ENCODE measurements around the gene PI4KB.

DNA sequence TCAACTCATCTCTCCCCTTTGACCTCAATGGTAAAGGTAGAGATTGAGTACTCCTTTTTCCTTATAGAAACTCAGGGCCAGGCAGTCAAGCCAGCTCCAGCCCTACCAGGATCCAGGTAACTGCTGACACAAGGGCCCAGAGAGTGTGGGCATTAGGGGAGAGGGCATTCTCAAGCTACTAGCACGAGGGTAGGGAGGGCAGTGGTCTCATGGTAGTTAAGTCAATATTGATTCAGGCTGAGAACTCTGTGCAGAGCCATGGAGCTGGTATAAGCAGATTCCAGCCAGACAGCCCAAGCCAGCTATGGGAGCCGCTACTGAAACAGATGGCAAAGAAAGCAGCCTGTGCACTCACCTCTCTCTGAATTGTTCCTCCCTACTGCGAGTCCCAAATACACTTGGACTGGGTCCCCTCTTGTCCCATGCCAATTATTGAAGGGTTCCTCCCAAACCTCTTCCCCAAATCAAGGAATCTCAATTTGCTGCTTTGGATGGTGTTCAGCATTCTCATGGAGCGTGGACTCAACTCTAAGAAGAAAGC, 2.8 kb downstream of the PI4KB start:
- TF ChIP-seq HDGF (IDR thresholded peaks at IDR 0.05; ENCODE audit: borderline replicate concordance) (no peak), ELF4 (IDR thresholded peaks at IDR 0.05) (no peak), SP1 (IDR thresholded peaks at IDR 0.05) (no peak), L3MBTL2 (conservative IDR thresholded peaks at IDR 0.05) (no peak), FOXK2 (IDR thresholded peaks at IDR 0.05) (no peak), NFRKB (IDR thresholded peaks at IDR 0.05) (no peak), ZNF384 (IDR thresholded peaks at IDR 0.05) (no peak), CTBP1 (IDR thresholded peaks at IDR 0.05; ENCODE audit: borderline replicate concordance) (no peak), FOXM1 (IDR thresholded peaks at IDR 0.05; ENCODE audit: borderline replicate concordance) (no peak), BHLHE40 (IDR thresholded peaks at IDR 0.05; ENCODE audit: borderline replicate concordance) (no peak)
